Measurements from ENCODE around the gene INAFM2. TPM values are rescaled to one million over a fixed set of nuclear protein-coding genes. Genes with fewer than 3 reads are reported as not detected.

Gene INAFM2
- total and polyA plus RNA-seq, 2 experiments from 2014 or later: 18.1 to 32.7 TPM

- TF ChIP-seq CTCF (conservative IDR thresholded peaks at IDR 0.05; ENCODE audit: low read depth in 2 of 2) (no peak), STAT1 (IDR thresholded peaks at IDR 0.05; ENCODE audit: unreplicated experiment) (no peak), POLR2AphosphoS5 (IDR thresholded peaks at IDR 0.05; ENCODE audit: low read depth) (no peak), ZNF114 (CRISPR knock-in tag; IDR thresholded peaks at IDR 0.05) (no peak), EZH2phosphoT487 (IDR thresholded peaks at IDR 0.05; ENCODE audit: unreplicated experiment) (no peak)
Measured at GRCh38 chr15:40348474-40348870, 25.0 kb downstream of the INAFM2 start (continued).

- TF ChIP-seq ETS1 (IDR thresholded peaks at IDR 0.05) (no peak), ZNF462 (CRISPR knock-in tag; IDR thresholded peaks at IDR 0.05) (no peak), REST (IDR thresholded peaks at IDR 0.05; ENCODE audit: unreplicated experiment) (no peak), CREB1 (CRISPR knock-in tag; IDR thresholded peaks at IDR 0.05; ENCODE audit: low read depth) (no peak), ZNF114 (CRISPR knock-in tag; IDR thresholded peaks at IDR 0.05) (no peak), CTCF (conservative IDR thresholded peaks at IDR 0.05; ENCODE audit: low read depth in 2 of 2) (no peak), STAT1 (IDR thresholded peaks at IDR 0.05; ENCODE audit: unreplicated experiment) (no peak), EZH2phosphoT487 (IDR thresholded peaks at IDR 0.05; ENCODE audit: unreplicated experiment) (no peak)
- H3K4me3 Mint-ChIP-seq: no peak overlapping the region
- Histone ChIP-seq H3K4me1 (ENCODE audit: insufficient read depth) (peaks cover 3% of the 10 kb centered on the region), H2AFZ (no peak overlapping the region), H3K36me3 (ENCODE audit: insufficient read depth) (no peaks in the 10 kb centered on the region), H3K27me3 (ENCODE audit: insufficient read depth) (no peaks in the 10 kb centered on the region), H3K27ac (ENCODE audit: low read depth) (no peak overlapping the region), H4K20me1 (replicated peaks; ENCODE audit: insufficient read depth) (no peaks in the 10 kb centered on the region), H3K4me2 (no peak overlapping the region), H3F3A (replicated peaks; ENCODE audit: low read depth) (no peaks in the 10 kb centered on the region), H3K79me2 (replicated peaks; ENCODE audit: insufficient read depth) (no peaks in the 10 kb centered on the region), H3K9me2 (ENCODE audit: insufficient read depth) (no peaks in the 10 kb centered on the region), H3K4me3 (no peak overlapping the region)
- peaks cover 19% of the 10 kb centered on the region for H3K4me1 Mint-ChIP-seq
- H3K36me3 Mint-ChIP-seq (ENCODE audit: low read depth): no peaks in the 10 kb centered on the region
- H3K27me3 Mint-ChIP-seq (ENCODE audit: insufficient read depth, low read depth, poor library complexity): peaks cover 10% of the 10 kb centered on the region
- H3K9me3 Mint-ChIP-seq: no peaks in the 10 kb centered on the region; the same call in 2 of the 3 replicates
- H3K27ac Mint-ChIP-seq: no peak overlapping the region
- no peak for DNase-seq (ENCODE audit: low spot score)
- ATAC-seq: no peak
Measured at GRCh38 chr15:40349163-40349562, 25.7 kb downstream of the INAFM2 start.

Measured in GM23338 (cell line).